NCI-H2107 treated with DMSO at 0.1 percent for 48 hours (cell line): ENCODE measurements around the gene ARHGAP11A.

ENCODE experiments used
- DNase-seq: peaks from one replicate; lab custom pipeline; 2025; ENCODE audit not compliant: unreplicated experiment; lab: John Stamatoyannopoulos, UW

Gene ARHGAP11A

DNA sequence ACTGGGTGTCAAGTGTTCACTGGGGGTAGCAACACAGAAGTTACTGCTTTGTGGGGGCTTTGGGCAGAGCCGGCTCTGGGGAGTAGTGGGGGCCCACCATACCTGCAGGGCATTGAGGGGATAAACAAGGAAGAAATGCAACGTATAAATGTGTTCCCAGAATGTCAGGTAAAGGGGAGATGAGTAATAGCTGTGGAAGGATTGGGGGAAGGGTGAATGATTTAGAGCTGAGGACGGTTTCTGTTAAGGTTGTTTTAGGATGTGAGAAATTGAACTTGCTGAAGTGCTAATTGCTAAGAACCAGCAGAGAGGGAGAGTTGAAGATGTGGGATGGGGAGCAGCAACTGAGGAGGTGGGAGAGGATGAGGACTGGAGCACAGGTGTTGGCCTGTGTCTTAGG is 36.9 kb downstream of the ARHGAP11A start:
- DNase-seq = no peak

DNA sequence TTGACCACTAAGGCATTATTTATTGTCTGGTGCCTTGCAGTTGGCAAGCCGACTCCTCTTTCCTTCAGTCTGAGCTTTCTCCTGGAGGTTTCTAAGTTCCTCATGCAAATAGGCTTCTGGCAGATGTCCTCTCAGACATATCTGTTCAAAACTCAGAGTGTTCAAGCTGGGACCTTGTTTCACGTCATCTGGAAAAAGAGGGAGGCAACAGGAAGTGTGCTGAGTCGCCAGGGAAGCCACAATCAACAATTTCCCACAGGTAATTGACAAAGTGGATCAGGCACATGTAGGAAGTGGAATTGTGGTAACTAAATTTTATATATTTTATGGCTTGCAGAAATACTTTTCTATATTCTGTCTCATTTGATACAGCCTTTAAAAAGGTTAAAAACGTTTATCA is 40.8 kb downstream of the ARHGAP11A start:
- DNase-seq = no peak

DNA sequence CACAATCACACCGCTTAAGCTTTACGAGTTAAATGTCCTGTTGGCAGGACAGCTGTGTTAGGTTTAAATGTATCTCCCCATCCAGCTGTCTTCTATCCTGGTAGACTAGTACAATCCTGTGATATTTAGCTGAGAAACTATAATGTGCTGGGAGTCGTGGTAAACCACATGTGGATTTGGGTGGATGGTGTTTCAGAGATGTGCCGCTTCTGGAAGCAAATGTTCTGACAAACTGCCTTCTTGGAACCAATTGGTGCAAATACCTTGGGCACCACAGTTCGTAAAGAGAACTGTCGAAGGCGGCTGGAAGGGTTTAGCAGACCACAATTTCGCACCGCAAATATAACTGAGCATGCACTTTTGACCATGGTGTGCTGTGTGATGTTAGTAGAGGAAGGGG is 41.2 kb downstream of the ARHGAP11A start:
- DNase-seq = no peak

DNA sequence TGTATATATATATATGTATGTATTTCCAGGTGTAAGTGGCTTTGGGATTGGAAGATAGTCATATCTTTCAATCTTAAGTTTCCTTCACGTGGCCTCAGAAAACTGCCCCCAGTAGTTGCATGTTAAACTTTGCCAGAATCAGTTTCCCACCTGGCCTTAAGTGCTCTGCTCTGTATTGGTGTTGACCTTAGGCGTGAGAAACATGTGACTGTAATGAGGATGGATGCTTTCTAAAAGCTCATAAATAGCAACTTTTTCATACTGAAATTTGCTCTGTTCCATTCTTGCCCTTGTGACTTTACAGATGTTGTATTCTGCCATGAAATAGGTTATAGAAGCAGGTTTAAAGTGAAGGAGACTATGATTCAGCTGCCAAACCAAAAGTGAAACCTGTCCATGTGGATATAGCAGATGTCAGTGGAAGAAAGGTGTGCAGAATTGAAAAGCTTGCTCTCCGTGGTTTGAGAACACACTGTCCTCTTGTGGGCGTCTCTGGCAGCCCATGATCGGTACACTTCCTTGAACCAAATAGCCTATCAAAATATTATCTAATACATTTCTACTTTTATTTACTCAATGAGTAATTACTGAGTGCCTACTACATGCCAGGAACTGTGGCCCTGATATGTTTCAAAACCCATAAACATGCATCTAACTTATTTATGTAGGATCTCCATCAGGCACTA is 42.0 kb downstream of the ARHGAP11A start:
- DNase-seq = peak; percentile 43

DNA sequence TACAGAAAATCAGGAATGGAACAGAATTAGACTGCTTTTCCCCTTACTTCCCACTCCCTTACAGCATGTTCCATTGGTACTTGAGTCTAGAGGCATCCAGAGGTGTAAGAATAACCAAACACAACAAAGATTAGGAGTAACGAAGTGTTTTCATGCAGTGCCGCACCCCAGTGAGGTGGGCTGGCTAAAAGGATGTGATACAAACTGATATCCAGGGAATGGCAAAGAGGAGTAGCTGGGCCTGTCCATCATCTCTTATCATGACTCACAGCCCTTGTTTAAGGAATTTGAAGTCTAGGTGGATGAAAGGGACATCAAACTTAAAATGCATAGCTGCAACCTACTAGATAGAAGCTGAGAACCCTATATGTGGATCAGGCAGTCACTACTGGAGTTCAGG is 42.6 kb downstream of the ARHGAP11A start:
- no peak for DNase-seq

DNA sequence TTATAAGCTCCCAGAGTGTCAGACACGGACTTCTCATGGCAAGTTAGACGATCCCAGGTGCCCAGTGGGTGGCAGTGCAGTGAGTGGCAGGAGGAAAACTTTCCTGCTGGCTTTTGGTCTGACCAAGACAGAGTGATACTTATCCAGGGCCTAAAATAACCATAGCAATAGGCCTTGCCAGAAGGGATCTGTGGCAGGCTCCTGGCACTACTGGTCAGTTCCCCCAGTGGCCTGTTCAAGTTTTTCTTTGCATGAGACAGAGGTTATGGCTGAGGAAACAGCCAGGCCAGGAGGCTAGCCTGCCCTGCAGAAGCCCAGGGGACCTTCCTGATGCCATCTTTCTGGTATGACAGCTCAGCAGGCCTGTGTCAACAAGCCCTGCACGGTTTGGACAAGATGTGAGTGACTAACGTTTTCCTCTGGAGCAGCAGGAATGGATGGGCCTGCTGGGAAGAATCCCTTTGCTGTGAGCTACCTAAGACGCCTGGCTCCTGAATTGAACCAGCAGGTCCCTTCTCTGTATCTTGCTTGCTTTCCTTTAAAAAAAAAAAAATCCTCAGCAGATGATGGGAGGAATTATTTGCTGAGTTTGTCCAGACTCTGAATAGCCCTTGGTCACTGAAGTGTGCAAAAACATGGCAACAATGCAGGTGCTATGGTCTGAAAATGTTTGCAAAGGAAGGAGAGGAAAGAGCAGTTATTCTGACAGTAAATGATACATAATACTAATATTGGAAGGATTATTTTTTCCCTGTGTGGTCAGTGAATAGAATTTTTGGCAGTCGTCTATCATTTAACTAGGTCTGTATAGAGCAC is 44.2 kb downstream of the ARHGAP11A start:
- DNase-seq = no peak

DNA sequence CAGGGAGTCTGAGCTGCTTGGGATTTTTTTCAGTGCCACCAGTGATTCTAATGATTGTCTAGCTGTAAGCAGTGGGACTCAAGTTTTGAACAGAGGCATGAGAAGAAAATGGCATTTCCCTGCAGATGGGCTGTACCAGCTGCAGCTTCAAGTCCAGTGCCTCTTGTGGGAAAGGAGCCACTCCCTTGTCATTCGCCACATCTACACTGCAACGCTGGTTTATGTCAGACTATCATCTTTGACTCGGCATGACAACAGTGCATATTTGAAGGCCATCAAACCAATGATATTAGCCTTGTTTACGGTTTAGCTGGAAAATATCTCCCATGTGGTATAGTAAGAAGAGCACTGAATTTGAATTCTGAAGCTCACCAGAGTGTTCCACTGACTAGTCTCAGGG is 48.4 kb downstream of the ARHGAP11A start:
- DNase-seq = no peak

DNA sequence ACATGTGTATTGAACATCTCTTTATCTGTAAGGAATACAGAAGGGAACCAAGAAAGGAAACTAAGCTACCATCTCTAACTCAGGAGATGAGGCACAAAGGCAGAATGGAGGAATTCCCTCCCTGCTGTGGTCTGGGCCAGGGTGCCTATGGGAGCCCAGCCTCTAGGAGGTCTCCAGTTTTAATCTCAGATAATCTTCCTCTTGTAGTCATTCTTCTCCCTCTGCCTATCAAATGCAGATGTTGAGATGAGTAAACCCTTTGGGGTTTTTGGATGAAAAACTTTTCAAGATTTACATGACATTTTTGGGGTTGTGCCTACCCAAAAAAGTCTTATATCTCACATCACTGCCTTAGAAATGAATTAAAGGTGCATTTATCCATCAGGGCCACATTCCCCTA is 49.5 kb downstream of the ARHGAP11A start:
- DNase-seq = no peak

DNA sequence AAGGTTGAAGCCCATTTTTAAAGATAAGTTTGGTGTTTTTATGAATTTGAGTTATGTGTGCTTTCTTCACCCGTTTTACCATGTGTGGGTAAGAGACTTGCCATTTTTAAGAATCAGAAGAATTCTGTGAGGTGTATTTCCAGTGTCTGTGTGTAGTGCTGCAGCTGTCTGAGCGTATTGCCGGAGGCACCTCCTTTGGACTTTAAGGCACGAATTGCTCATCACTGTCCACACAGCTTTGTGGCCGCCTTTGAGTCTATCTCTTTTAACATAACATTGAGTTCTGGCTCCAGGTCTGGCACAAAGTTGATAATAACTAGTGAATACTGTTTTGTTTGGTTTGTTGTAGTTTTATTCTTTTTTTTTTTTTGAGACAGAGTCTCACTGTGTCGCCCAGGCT is 52.0 kb downstream of the ARHGAP11A start:
- DNase-seq = no peak

DNA sequence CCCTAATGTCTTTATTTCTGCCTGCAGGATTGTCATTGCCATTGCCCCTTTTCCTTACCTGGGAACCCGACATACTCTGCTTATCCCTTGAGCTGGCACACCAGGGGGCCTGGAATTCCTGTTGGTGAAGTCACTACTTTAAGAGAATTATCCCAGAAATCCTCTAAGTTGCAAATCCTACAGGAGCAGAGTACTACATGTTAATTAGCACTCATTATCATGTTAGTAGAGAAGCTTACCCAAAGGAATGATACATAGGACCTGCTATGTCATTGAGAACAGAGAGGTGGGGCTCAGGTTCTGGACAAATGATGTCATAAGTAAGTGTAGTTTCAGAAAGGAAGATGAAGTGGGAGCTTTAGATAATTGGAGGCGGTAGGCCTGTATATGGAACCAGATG is 53.6 kb downstream of the ARHGAP11A start:
- DNase-seq = no peak

DNA sequence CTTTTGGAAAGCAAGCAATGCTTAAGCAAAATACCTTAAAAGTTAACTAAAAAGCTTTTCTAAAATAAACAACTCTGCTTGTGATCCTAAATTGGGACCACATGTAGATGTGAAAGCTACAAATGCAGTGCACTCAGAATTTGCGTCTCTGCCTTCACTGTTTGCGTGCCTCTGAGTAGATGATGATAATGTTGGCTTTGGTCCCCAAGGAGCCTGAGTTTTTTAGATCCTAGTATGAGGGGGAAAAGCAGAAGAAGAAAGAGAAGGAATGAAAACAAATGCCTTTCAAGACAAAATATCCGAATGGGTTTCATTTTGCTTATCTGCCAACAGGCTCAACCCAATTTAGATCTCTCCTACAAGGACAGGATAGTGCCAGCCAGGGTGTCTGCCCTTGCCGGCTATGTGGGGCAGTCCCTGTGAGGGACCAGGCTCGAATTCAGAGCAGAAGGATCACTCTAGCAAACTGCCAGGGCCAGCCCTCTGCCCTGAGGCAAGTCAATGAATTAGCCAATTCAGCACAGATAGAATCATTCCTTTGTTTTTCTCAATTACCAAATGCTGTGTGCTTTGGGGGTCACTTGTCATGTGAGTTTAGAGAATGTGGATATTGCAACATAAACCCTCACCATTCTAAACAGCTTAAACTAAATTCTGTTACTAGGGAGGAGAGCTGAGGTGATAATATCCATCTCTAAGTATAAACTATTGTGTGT is 54.8 kb downstream of the ARHGAP11A start:
- no peak for DNase-seq

DNA sequence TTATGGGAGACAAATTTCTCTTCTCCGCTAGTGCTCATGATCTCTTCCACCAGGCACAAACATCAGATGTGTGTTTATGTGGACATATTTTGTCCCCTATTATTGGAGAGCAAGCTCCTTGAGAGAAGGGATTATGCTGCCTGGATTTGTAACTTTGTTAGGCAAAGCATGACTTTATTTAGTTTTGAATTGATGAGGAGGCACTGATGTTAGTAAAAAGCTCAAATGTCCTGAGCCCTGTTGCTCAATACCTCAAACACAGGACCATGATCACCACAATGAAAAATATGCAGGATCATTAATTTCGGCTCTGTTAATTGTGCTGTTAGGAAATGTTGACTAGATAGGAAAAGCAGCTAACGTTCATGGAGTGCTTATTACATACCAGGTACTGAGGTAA is 55.3 kb downstream of the ARHGAP11A start:
- DNase-seq = no peak

DNA sequence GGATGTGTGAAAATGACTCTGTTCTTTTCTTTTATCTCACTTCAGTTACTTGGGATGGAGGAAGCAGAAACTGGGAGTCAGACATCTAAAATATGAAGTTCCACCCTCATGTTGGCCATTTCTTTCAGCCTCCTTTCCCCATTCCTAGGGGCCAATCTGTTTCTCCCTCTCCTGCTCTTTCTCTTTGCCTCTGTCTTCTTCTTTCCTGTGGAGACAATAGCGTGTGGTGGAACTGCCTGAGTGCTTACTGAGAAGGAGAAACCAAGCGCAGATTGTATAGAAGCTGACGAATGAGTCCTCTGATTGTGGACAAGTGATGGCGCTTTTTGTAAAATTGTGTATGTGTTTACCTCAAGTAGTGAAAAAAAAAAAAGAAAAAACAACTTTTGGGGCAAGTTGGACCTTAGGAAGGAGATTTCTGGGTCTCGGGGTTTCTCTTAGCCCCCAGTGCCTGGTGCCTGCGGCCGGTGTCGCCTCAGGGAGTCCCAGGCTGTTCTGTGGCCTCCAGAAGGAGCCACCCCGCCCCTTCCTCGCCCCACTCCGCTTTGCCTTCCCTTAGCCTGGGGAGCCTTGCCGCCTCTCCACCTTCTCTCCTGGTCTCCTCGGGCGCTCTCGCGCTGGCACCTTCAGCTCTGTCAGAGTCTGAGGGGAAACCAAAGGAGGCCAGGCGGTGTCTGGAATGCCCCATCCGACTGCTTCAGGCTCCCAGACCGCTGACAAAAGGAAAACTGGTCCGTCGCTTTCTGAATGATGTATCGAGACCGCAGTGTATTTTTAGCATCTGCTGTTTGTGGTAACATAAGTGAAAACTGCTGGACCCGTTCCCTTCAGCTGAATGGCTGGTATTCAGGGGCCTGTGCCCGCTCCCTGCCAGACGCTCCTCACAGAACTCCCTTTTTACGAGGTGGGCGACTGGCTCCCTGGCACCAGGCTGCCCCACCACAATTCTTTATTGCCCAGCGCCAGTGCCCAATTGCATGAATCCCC is 56.3 kb downstream of the ARHGAP11A start:
- DNase-seq = no peak

DNA sequence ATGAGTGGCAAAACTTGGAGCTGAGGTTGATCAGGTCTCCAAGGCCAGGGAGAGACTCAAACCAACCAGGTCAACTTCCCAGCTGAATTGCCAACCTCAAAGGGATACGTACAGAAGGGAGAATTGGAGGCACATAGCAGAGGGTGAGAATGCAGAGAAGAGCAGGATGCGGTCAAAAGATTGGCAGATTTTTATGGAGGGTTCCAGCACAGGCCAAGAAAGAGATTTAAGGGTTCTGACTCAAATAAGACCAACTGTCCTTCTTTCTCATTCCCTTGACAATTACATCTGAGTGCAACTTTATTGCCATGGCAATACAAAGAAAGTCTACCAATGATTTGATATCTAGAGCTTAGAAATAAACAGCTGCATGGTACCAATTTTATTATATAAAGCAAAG is 59.4 kb downstream of the ARHGAP11A start:
- no peak for DNase-seq

DNA sequence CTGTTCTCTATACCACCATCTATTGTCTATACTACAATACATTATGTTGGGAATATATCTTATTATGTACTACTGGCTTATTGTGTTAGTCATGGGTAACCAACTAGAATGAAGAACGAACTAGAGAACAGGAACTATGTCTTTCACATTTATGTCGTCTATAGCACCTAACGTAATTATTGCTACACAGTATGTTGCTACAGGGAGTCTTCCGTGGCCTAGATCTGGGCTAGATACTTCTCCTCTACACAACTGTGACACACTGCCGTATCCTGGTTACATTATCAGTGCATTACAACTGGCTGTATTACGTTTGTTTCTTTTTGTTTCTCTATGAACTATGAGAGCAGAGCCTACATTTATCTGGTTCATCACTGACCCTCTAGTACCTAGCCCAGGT is 60.2 kb downstream of the ARHGAP11A start:
- no peak for DNase-seq

DNA sequence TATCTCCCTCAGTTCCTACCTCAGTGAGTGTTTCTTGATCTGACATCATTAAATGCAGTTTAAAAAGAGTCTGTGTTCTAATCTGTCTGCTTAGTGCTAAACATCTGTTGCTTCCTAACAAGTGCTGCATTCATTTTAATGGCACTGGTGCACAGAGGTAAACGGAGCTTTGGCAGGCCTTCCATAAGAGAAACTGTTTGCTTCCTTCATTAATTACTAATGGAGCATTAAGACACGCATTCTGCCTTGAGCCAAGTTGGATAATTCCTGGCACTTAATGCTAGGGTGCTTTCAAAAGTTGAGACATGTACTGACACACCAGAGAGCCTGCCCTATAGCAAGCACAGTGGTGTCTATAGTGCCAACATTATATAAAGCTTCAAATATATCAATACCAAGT is 60.9 kb downstream of the ARHGAP11A start:
- no peak for DNase-seq

DNA sequence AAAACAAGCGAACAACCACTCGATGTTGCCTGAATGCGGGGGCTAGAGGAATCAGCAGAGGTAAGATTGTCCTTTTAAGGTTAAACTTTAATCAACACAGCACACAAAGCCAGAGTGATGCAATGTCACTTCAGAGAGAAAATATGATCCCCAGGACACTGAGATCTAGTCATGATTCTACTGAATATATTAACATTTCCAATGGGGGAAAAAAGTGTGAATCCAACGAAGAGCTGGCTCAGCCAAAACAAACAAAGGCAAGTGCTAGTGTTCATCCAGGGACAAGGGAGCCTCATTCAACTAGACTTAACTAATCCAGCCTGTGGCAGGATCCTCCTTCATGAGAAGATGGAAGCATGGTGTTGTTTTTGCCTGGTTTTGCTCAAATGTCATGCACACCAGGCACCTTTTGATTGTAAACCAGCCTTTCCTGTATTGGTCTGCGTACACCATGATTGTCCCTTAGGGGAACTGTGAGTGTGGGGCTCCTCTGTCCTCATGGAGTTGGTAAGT is 62.0 kb downstream of the ARHGAP11A start:
- DNase-seq = peak; percentile 42

DNA sequence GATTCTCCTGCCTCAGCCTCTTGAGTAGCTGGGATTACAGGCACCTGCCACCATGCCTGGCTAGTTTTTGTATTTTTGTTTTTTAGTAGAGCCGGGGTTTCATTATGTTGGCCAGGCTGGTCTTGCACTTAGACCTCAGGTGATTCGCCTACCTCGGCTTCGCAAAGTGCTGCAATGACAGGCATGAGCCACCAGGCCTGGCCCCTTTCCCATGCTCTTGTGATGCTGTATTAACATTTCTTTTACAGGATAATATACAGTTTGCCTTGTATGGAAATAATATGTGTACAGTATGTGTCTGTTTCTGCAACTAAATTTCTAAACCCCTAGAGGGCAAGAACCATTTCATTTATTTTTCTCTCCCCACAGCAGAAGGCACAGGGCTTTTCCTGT is 64.0 kb downstream of the ARHGAP11A start:
- no peak for DNase-seq

DNA sequence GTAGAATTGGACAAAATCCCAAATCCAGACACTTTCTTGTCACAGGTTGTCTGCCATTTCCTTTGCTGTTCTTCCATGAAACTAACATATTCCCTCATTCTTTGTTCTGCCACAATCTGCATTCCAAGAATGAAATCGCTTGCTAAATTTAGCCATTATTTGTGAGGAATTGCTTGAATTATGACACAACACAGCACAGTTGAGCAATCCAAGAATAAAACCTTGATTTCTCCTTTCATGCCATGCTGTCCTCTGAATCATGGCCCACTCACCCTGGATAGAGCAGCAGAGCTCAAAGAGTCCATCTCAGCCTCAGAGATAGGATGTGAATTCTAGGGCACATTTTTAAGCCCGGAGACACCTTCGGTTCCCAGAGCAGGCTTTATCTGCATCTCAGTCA is 67.3 kb downstream of the ARHGAP11A start:
- no peak for DNase-seq

DNA sequence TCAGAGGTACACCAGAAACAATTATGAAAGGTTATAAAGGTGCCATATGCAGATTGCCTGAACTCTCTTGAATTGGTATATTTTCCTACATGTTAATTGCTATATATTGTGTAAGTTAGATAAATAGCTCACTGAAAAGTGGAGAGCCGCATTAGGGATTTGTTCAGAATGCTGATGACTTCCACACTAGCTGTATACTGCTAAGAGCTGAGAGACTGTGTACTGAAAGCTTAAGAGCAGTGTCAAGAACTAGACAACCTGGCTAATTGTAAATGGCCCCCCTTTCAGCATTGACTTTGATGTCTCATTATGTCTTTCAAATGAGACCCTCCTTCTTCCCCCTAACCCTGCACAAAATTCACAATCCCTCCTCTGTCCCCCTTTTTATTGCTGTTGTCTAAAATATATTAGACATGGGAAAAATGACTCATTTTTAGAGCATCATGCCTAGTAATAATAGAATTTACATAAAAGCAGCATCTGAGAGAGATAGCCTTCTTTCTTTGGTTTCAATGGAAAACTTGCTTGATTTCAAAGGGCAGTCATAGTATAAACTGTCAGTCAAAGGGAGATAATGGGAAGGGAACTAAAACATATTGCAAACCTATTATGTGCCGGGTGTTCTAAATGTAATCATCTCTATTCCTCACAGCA is 67.8 kb downstream of the ARHGAP11A start:
- DNase-seq = no peak
